ENCODE measurements around the gene DNAJB8.

The DNAJB8 gene

GRCh38 chr3:128463771-128464170 is 2.9 kb downstream of the DNAJB8 start:
- DNase-seq (ENCODE audit: low spot score), result no peak

DNA sequence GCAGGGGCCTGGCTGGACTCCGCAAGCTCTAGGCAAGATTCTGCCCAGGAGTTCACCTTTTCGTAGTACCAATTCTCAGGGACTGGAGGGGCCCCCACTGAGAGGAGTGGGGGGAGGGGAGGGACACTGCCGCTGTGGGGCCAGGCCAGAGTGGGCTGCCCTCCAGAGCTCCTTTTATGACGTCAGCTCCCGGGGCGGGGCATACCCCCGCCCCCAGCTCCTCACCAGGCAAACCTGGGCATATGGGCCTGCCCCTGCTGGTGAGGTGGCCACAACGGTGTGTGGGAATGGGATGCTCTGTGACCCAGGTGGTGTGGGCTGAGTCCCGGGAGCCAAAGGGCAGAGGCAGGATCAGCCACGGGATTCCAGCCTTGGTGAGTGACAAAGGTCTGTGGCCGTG is 3.3 kb downstream of the DNAJB8 start:
- DNase-seq (ENCODE audit: low spot score), result no peak

DNA sequence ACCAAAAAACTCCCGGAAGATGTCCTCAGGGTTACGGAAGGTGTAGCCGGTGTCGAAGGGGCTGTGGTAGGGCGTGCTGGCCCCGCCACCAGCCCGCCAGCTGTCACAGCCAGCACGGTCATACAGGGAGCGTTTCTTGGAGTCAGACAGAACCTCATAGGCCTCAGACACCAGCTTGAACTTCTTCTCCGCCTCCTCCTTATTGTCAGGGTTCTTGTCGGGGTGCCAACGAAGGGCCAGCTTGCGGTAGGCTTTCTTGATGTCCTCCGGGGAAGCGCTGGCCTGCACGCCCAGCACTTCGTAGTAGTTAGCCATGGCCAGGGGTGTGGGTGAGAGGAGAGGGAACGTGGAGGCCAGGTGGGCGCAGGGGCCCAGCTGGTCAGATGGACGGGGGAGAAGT is 3.8 kb downstream of the DNAJB8 start:
- DNase-seq (ENCODE audit: low spot score), result no peak

DNA sequence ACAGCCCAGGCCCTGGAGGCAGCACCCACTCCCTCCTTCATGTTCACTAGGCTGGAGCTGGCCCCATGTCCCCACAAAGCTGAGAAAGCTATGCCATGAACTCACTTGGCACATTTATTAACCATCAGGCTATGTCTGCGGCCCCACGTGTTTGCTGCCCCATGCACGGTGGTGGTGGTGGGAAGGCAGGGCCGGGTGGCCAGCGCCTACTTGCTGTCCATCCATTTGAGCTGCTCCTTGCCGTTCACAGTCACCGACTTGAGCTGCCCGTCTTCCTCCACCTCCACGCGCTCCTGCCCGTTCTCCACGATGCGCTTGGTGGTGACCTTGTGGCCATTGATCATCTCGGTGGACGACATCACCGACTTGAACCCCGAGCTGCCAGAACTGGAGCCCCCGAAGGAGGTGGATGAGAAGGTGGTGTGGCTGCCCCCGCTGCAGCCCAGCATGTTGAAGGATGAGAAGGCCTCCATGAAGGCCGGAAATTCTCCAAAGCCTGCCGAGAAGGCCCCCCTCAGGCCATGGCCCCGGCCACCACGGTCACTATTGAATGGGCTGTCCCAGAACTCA is 4.3 kb downstream of the DNAJB8 start:
- DNase-seq (ENCODE audit: low spot score), result no peak

DNA sequence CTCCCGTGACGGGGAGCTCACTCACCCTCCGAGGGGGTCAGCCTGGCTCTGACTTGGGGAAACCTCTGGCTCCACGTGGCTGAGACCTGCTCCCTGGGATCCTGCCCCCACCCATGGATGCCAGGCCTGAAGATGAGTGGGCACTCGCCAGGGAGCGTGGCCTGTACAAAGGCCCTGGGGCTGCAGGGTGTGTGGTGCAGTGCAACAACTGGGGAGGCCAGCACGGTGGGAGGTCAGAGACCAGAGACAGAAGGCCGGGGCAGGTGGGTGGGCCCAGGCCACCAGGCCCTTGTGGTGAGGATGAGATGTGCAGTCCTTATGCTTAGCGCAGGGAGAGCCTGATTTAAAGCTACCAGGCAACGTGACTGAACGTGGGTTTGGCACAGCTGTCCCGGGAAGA is 5.0 kb downstream of the DNAJB8 start:
- DNase-seq (ENCODE audit: low spot score), result no peak

GRCh38 chr3:128459461-128459820 is 7.2 kb downstream of the DNAJB8 start:
- DNase-seq (ENCODE audit: low spot score), result no peak

DNA sequence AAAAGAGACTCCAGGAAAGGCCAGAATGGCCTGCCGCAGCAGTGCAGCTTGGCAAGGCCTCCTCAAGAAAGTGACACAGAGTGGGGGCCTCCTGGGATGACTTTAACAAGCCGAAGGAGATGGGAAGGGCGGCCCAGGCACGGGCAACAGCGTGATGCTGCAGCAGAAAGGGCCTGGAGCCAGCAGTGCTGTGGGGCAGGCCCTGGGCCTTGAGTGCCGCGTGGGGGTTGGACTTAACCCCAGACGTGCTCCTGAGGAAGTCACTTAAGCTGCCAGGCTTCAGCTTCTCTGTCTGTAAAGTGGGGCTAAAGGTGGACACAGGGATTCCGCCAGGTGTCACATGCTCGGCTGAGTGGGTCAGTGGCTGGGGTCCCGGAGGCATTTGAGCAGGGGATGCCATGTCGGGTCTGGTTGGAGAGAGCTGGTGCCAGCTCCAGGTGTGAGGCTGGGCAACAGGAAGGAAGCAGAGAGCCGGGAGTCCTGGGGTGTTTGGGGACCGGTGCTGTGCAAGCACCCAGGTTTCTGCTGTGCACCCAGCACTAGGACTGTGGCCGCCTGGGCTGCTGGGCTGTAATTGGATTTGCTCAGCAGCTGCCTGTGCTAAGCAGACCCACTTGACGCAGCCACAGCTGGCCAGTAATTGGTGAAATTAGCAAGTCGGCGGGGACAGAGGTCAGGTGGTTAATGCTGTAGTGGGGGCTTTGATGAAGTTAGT is 7.8 kb downstream of the DNAJB8 start:
- no peak for DNase-seq (ENCODE audit: low spot score)

GRCh38 chr3:128457937-128458336 is 8.8 kb downstream of the DNAJB8 start:
- DNase-seq (ENCODE audit: low spot score), result no peak

- DNase-seq (ENCODE audit: low spot score), result no peak
Measured at GRCh38 chr3:128456776-128457715, 9.6 kb downstream of the DNAJB8 start.

DNA sequence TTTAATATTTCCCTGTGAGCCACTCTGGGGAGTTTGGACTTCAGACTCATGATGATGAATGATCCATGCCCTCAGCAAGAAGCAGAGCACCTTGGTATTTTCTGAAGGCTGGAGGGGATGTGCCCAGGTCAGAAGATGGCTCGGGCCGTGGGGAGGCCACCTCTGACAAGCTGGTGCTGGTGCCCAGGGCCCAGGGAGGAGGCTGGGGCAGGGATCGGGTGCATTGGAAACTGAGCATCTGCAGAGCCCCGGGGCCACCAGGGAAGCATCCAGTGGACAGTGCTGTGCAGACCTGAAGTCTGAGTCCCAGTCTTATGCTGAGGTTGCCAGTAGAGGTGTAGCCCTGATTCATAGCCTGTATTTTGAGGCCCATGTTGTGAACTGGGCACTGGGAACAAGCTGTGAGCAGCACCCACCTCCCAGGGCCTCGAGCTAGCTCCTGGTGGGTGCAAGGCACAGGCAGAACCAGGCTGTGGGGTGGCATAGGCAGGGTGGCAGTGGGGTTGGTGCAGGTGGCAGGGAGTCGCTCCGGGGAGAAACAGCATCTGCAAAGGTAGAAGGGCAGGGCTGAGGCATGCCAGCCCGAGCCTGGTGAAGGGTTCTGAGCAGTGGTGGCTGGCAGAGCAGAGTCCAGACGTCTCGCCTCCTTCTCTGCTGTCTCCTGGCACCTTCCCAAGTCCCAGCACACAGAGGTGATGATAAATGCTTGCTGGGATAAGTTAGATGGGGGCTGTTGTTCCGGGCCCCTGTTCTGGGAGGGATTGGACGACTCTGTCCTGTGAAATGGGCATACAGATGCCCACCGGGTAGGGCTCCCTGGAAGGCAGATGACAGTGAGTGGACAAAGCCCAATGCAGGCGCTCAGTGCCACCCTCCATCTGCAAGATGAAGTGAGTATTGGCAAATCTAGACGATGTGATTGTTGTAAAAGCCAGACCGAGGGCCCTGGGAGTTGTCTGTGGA is 10.6 kb downstream of the DNAJB8 start:
- DNase-seq (ENCODE audit: low spot score), result no peak

GRCh38 chr3:128455116-128455515 is 11.6 kb downstream of the DNAJB8 start:
- DNase-seq (ENCODE audit: low spot score), result no peak

DNA sequence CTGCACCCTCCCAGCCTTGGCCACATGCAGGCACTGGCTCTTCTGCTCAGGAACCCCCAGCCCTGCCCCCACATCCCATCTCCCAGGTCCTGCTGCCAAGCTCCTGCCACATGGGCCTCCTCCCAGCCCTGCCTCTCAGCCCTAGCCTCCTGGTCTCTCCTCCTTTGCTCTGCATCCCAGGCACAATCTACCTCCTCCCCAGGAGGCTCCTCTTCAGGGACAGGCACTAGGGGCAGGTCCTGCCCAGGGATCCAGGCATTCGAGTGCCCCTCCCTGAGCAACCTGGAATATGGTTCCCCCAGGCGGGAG is 12.4 kb downstream of the DNAJB8 start:
- no peak for DNase-seq (ENCODE audit: low spot score)

DNA sequence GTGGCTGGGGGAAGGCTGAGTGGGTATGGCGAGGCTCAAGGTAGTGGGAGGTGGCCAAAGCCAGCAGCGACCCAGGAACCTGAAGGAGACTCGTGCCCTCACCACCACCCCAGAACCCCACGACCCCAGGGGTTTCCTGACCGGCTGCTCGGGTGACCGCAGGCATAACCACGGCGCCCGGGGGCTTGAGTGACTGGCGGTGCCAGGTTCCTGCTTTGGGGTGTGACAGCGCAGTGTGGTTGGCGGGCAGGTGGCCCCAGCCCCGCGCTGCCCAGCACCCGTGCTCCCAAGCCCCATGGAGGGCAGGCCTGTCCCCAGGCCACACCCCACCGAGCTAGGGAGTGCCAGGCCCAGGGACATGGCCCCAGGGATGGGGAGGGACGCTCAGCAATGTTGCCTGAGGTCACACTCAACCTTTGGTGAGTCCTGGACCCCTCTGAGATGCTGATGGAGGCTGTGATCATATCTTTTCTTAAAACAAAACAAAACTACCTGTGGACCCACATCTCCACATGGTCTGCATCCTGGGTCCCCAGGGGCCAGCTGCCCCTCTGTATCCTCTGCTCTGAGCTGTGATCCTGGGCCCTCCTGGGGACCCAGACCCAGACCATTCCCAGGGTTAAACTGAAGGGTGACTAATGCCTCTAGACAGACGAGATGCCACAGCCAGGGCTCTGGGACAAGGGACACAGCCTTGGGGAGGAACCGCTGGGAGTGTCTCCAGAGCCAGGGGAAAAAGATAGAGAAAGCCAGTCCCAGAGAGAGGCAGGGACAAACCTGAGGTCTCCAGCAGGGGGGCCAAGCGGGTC is 13.0 kb downstream of the DNAJB8 start:
- no peak for DNase-seq (ENCODE audit: low spot score)

DNA sequence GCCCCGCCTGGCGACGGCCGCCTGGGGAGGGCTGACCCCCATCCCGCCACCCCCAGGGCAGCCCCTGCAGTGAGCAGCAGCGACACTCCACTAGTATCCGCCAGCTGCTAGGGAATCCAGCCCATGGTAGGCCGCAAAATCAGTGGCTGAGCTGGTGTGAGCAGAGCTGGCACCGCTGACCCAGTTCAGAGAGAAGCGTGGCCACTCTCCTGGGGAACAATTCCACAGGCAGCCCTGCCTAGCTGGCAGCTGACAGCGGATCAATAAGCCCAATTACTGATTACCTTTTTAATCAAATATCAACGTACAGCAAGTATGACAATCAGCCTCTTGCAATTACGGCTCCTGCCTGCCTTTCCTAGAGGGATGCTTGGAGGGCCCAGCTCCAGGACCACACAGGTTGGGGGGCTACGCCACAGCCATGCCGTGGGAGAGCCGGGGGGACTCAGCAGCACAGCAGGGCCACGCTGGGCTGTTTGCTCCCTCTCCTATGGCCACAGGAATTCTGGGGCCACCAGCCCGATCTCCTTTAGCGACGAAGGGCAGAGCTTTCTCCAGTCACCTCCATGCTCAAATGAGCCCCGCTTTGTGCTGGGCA is 13.9 kb downstream of the DNAJB8 start:
- DNase-seq (ENCODE audit: low spot score), result no peak

DNA sequence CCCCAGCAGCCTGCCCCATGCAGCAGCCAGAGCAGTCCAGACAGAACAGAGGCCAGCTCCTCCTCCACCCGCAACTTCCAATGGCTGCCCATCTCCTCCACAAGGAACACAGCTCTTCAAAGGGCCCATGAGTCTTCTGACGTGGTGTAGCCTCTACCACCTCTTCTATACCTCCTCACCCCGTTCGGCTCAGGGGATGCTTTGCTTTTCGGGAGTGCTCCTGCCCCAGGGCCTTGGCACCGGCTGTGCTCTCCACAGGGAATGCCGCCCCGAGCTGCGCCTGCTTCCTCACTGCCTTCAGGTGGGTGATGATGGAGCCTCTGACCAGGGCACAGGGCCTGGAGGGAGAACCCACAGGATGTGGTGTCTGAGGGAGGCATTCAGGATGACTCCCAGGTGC is 14.6 kb downstream of the DNAJB8 start:
- no peak for DNase-seq (ENCODE audit: low spot score)

DNA sequence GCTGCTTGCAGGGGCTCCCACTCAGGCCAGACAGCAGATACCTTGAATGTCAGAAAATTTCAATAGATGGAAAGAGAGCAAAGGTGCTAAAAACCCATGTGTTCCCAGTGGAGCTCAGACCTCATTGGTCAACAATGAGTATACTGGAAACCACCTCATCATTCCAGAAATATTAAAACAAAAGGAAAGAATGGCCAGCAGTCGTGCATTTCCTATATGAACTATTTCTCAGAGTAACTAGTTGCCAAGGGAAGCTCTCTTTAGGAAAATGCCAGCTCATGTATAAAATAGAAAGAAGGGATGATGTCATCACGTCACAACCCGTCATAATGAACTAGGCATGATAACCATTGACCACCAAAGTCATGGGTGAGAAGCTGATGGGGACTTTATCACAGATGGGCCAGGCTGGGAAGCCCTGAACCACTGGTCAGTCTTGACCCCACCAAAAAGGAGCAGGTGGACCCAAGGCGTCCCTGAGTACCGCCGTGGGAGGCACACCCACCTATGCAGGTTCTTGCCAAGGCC is 17.5 kb downstream of the DNAJB8 start:
- DNase-seq (ENCODE audit: low spot score), result no peak

- DNase-seq (ENCODE audit: low spot score), result no peak
Measured at GRCh38 chr3:128448491-128448890, 18.2 kb downstream of the DNAJB8 start.

GRCh38 chr3:128447561-128448013 is 19.1 kb downstream of the DNAJB8 start:
- DNase-seq (ENCODE audit: low spot score), result no peak

DNA sequence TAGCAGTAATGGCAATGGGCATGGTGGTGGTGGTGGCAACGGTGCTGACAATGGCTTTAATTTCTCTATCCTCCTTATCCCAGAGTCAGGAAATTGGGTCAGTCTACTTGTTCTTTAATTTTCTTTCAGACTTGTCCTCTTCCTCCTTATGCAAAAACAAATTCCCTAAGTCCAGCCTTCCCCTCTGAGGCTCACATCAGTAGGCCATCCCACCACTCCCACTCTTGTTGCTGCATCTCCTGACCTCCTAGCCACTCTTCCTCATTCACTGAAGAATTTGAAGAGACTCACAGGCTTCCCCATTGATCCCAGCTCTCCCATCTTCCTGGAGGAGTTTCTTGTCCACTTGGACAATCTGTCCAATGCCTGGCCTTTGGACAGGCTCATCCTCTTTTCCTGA is 19.9 kb downstream of the DNAJB8 start:
- no peak for DNase-seq (ENCODE audit: low spot score)

DNA sequence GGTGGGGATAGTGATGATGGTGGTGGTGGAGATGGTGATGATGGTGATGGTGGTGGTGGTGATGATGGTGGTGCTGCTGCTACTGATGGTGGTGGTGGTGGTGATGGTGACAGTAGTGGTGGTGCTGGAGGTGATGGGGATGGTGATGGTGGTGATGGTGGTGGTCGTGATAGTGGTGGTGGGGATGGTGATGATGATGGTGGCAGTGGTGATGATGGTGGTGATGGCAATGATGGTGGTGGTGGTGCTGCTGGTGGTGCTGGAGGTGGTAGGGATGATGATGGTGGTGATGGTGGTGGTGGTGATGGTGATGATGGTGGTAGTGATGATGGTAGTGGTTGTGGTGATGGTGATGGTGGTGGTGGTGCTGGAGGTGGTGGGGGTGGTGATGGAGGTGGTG is 21.3 kb downstream of the DNAJB8 start:
- DNase-seq (ENCODE audit: low spot score), result no peak

GRCh38 chr3:128443771-128444170 is 22.9 kb downstream of the DNAJB8 start:
- no peak for DNase-seq (ENCODE audit: low spot score)
